Adrenal gland (tissue), 5 donors: ENCODE measurements around the gene ADIPOR2.
"Not testable (repeated sequence)": the region's sequence is repeated elsewhere in the genome, so short reads cannot be mapped to it uniquely, and the experiment has no call there.

Experiments used
- CTCF ChIP-seq, 6 experiments: fragments of 450-650 bp in 4 of 6; fragments of 200-600 bp in 2 of 6; sonication (generic) in 1 of 6; IDR thresholded peaks; 1 replicate in 5 of 6; 2 replicates in 1 of 6; pipeline versions ENCODE4 v1.5.1 to v1.8.0; 2016 to 2021; ENCODE audit warnings: antibody characterized with exemption in 6 of 6, mild to moderate bottlenecking in 2 of 6, moderate library complexity in 1 of 6
- POLR2A ChIP-seq, 2 donors: fragments of 450-650 bp; IDR thresholded peaks; one replicate each; pipeline ENCODE4 v1.6.1; 2017; ENCODE audit warnings: antibody characterized with exemption in 2 of 2, mild to moderate bottlenecking in 2 of 2, moderate library complexity in 1 of 2
- donor health status: DM: no; HTN: no; CAD: no.

GRCh38 chr12:1715459-1715858 lies 24.6 kb downstream of the ADIPOR2 start:
- not testable (repeated sequence) for TF ChIP-seq CTCF, POLR2A (IDR thresholded peaks at IDR 0.05)
